Naive thymus-derived CD4-positive, alpha-beta T cell (primary cell): ENCODE results near the gene VWDE. TPM values are rescaled to one million over a fixed set of nuclear protein-coding genes. Genes with fewer than 3 reads are reported as not detected.
A peak's percentile ranks its signal among the peaks of the same experiment; 100 is the strongest.
"Not testable (repeated sequence)": the region's sequence is repeated elsewhere in the genome, so short reads cannot be mapped to it uniquely, and the experiment has no call there.

Source experiments
- ATAC-seq: fragments of 150-1000 bp; cut with Tn5 transposase; 2 replicates; pipeline ENCODE4 v1.10.0; 2021; ENCODE audit warnings: mild to moderate bottlenecking, moderate library complexity
- CTCF ChIA-PET: fragments of 350-600 bp; sonication (Branson Sonifier 250); formaldehyde crosslinking; loops from one replicate; lab custom pipeline; 2021; ENCODE audit warnings: antibody characterized with exemption; lab: Charles Lee
- POLR2A ChIA-PET: fragments of 350-600 bp; sonication (Branson Sonifier 250); formaldehyde crosslinking; loops from one replicate; lab custom pipeline; 2021; ENCODE audit warnings: antibody characterized with exemption, inconsistent platforms; lab: Charles Lee
- DNase-seq, 9 donors: peaks; one replicate each; pipeline versions ENCODE4 v3.0.0 to v3.0.0-alpha.2; 2020 to 2022; ENCODE audit warnings: mixed read lengths in 1 of 9
- H3K27ac ChIP-seq: one replicate; pipeline ENCODE4 v1.7.0; 2013; ENCODE audit warnings: mild to moderate bottlenecking, low read depth, low read length, moderate library complexity
- H3K27me3 ChIP-seq, 2 donors: one replicate each; pipeline ENCODE4 v1.7.0; 2013; ENCODE audit warnings: low read length in 2 of 2, mild to moderate bottlenecking in 2 of 2, moderate library complexity in 2 of 2; ENCODE audit not compliant: control insufficient read depth in 2 of 2, insufficient read depth in 2 of 2
- H3K36me3 ChIP-seq, 3 experiments: 1 replicate in 2 of 3; 2 replicates in 1 of 3; pipeline ENCODE4 v1.7.0; 2013; ENCODE audit warnings: low read length in 3 of 3, mild to moderate bottlenecking in 3 of 3, moderate library complexity in 1 of 3; ENCODE audit not compliant: insufficient read depth in 3 of 3, control insufficient read depth in 2 of 3
- H3K4me1 ChIP-seq, 2 donors: one replicate each; pipeline ENCODE4 v1.7.0; 2013; ENCODE audit warnings: low read length in 2 of 2, mild to moderate bottlenecking in 2 of 2, moderate library complexity in 1 of 2; ENCODE audit not compliant: control insufficient read depth in 2 of 2, insufficient read depth in 2 of 2
- H3K4me3 ChIP-seq: 2 replicates; pipeline ENCODE4 v1.7.0; 2013; ENCODE audit warnings: mild to moderate bottlenecking, low read length
- H3K9me3 ChIP-seq, 3 experiments: 1 replicate in 2 of 3; 2 replicates in 1 of 3; pipeline ENCODE4 v1.7.0; 2013; ENCODE audit warnings: low read length in 3 of 3; ENCODE audit not compliant: control insufficient read depth in 2 of 3
- H3K27ac Mint-ChIP-seq, 9 donors: one replicate each; pipeline ENCODE4 v1.8.0; 2020 to 2022; ENCODE audit warnings: mixed read lengths in 9 of 9, mild to moderate bottlenecking in 8 of 9, moderate library complexity in 5 of 9, inconsistent platforms in 2 of 9
- H3K27me3 Mint-ChIP-seq, 5 donors: one replicate each; pipeline ENCODE4 v1.8.0; 2021 to 2022; ENCODE audit warnings: mixed read lengths in 5 of 5, mild to moderate bottlenecking in 1 of 5
- H3K36me3 Mint-ChIP-seq, 5 donors: one replicate each; pipeline ENCODE4 v1.8.0; 2020 to 2022; ENCODE audit warnings: mixed read lengths in 5 of 5, mild to moderate bottlenecking in 3 of 5, inconsistent platforms in 1 of 5
- H3K4me1 Mint-ChIP-seq, 7 donors: one replicate each; pipeline ENCODE4 v1.8.0; 2020 to 2022; ENCODE audit warnings: mixed read lengths in 7 of 7, mild to moderate bottlenecking in 3 of 7, inconsistent platforms in 1 of 7
- H3K4me3 Mint-ChIP-seq, 10 donors: one replicate each; pipeline ENCODE4 v1.8.0; 2020 to 2022; ENCODE audit warnings: mild to moderate bottlenecking in 10 of 10, mixed read lengths in 10 of 10, moderate library complexity in 6 of 10, inconsistent platforms in 2 of 10
- H3K9me3 Mint-ChIP-seq, 11 donors: one replicate each; pipeline ENCODE4 v1.8.0; 2020 to 2022; ENCODE audit warnings: mixed read lengths in 11 of 11, mild to moderate bottlenecking in 4 of 11, inconsistent platforms in 1 of 11, moderate library complexity in 1 of 11
- intact Hi-C, 2 donors: fragments of 100-400 bp; cut with micrococcal nuclease; formaldehyde crosslinking; loops; one replicate each; pipeline ENCODE4 v1.15.1; 2023
- polyA plus RNA-seq, 2 donors: library from polyadenylated mRNA; unstranded; fragments of 300-500 nt; fragmentation: Illumina TruSeq; gene quantifications; one replicate each; pipeline ENCODE4 v1.2.3, GENCODE V29; 2021
- total RNA-seq, 6 experiments: library from RNA in 5 of 6; stranded (reverse) in 5 of 6; gene quantifications; 1 replicate in 5 of 6; 2 replicates in 1 of 6; pipeline ENCODE4 v1.2.3 and lab custom pipeline; 2021 to 2026

VWDE gene
- total and polyA plus RNA-seq, 7 experiments from 2014 or later, result 0.13 to 4.9 (median 2.9) TPM

DNA sequence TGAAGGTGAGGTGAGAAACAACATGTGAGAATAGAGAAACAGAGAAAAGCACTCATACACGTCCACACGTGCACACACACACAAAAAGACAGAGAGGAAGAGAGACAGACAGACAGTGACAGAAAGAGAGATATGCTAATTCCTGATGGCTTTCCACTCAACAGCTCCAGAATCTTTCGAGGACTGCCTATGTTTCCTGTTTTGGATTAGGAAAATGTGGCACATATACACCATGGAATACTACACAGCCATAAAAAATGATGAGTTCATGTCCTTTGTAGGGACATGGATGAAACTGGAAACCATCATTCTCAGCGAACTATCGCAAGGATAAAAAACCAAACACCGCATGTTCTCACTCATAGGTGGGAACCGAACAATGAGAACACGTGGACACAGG, 4.0 kb upstream of the VWDE start:
- intact Hi-C loops, CTCF ChIA-PET: not testable (repeated sequence)

DNA sequence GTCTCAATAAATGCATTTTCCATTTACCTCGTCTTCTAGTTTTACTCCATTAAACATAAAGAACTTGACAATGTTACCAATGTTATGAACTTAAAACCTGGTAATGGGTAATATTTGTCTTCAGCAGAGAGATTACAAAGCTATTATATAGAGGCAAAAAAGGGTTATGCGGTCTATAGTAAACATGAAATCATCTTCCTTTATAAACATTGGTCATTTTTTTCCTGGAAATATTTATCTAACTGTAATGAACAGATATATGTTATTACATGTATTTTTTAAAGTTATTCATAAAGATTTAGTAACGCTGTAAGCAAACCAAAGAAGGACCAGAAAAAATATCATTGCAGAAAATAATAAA, 1.3 kb downstream of the VWDE start:
- H3K27me3 ChIP-seq, result no peaks in the 10 kb centered on the region
- no peak overlapping the region for H3K27ac ChIP-seq
- Mint-ChIP-seq H3K4me3 (peak overlapping the region in 2 of 10 donors; percentile 15 to 17), H3K27me3 (peaks cover 14 to 52% (median 33%) of the 10 kb centered on the region in 5 donors), H3K36me3 (peaks cover 0 to 10% (median 0%) of the 10 kb centered on the region in 5 donors), H3K27ac (no peak overlapping the region), H3K9me3 (peaks cover 4 to 18% (median 12%) of the 10 kb centered on the region in 11 donors), H3K4me1 (peaks cover 11 to 20% (median 16%) of the 10 kb centered on the region in 7 donors)
- H3K9me3 ChIP-seq, result peaks cover 0 to 6% (median 5%) of the 10 kb centered on the region in 3 experiments
- intact Hi-C loops, result loop anchor here (2.0 to 5.0 kb wide), 3 partner anchors 80 to 192 kb away; partner anchors contain the start of gene TMEM106B (in 1 of the 2)
- POLR2A ChIA-PET, result no interaction called here
- no peak overlapping the region for H3K4me3 ChIP-seq
- H3K4me1 ChIP-seq, result no peaks in the 10 kb centered on the region
- no peak for DNase-seq
- ATAC-seq, result no peak
- no peaks in the 10 kb centered on the region for H3K36me3 ChIP-seq
- CTCF ChIA-PET, result interaction anchor here (0.9 kb wide), 1 partner anchor 122 kb away, joined by 3 read pairs; no protein-coding TSS in a partner anchor

More for the DNA sequence above, 4.0 kb upstream of the VWDE start:
- DNase-seq, H3K36me3 Mint-ChIP-seq, H3K4me3 ChIP-seq, H3K27ac Mint-ChIP-seq, H3K36me3 ChIP-seq, H3K4me1 ChIP-seq, H3K27me3 ChIP-seq, H3K9me3 Mint-ChIP-seq, H3K9me3 ChIP-seq, H3K27ac ChIP-seq, ATAC-seq, H3K4me3 Mint-ChIP-seq, POLR2A ChIA-PET: not testable (repeated sequence)
- Mint-ChIP-seq H3K27me3 (peaks cover 0 to 26% (median 5%) of the 10 kb centered on the region in 5 donors), H3K4me1 (peaks cover 10 to 20% (median 15%) of the 10 kb centered on the region in 7 donors)

DNA sequence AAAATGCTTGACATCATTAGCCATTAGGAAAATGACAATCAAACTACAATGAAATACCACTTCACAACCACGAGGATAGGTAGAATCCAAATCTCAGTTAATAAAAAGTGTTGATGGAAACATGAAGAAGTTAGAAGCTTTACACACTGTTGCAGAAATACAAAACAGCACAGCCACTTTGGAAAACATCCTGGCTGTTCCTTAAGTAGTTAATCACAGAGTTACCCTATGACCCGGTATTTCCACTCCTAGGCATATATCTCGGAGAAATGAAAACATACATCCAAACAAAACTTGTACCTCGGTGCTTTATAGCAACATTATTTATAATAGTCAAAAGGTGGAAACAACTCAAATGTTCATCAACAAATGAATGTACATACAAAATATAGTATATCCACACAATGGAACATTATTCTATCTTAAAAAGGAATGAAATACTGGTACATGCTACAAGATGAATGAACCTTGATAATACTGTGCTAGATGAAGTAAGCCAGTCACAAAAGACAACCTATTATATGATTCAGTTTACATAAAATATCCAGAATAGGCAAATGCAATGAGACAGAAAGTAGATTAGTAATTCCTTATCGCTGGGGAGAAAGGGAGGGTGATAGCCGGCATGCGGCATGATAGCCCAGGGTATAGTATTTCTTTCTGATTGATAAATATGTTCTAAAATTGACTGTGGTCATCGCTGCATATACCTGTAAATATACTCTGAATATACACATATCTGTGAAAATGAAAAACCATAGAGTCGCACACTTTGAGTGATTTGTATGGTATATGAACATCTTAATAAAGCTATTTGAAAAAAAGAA, 1.9 kb downstream of the VWDE start:
- Mint-ChIP-seq H3K27me3 (peaks cover 14 to 53% (median 35%) of the 10 kb centered on the region in 5 donors), H3K4me1 (peaks cover 11 to 20% (median 16%) of the 10 kb centered on the region in 7 donors), H3K4me3 (peak overlapping the region in 2 of 10 donors; percentile 15 to 17), H3K27ac (no peak overlapping the region), H3K36me3 (peaks cover 0 to 13% (median 0%) of the 10 kb centered on the region in 5 donors), H3K9me3 (peaks cover 3 to 19% (median 14%) of the 10 kb centered on the region in 11 donors)
- Histone ChIP-seq H3K4me1 (no peaks in the 10 kb centered on the region), H3K27me3 (no peaks in the 10 kb centered on the region), H3K36me3 (no peaks in the 10 kb centered on the region), H3K4me3 (no peak overlapping the region), H3K9me3 (peaks cover 0 to 6% (median 5%) of the 10 kb centered on the region in 3 experiments), H3K27ac (no peak overlapping the region)
- DNase-seq (no peak), ATAC-seq (no peak)
- intact Hi-C loops, result loop anchor here (2.0 to 5.0 kb wide), 3 partner anchors 81 to 191 kb away; partner anchors contain the start of gene TMEM106B (in 1 of the 2)
- CTCF ChIA-PET, result interaction anchor here (0.9 kb wide), 1 partner anchor 123 kb away, joined by 3 read pairs; no protein-coding TSS in a partner anchor
- POLR2A ChIA-PET, result no interaction called here

DNA sequence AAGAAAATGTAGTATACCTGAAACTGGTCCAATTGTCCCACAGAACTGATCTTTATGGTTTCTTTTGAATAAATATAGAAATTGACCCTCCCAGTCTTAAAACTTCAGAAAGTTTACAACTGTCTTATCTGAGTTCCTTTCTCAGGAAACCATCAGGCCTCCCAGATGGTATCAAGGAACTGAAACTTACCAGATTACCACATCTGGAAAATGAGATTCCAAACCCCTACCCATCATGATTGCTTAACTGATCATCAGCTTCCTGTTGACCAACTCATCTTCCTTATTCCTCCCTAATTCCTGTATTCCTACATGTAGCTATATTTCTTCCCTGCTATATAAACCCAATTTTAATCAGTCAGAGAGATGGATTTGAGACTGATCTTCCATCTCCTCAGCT, 5.5 kb downstream of the VWDE start:
- Histone ChIP-seq H3K27me3 (no peaks in the 10 kb centered on the region), H3K4me3 (no peak overlapping the region), H3K36me3 (no peaks in the 10 kb centered on the region), H3K27ac (no peak overlapping the region), H3K9me3 (peaks cover 0 to 6% (median 5%) of the 10 kb centered on the region in 3 experiments), H3K4me1 (no peaks in the 10 kb centered on the region)
- peaks cover 3 to 9% (median 5%) of the 10 kb centered on the region in 7 donors for H3K4me1 Mint-ChIP-seq
- no peak overlapping the region for H3K27ac Mint-ChIP-seq
- H3K36me3 Mint-ChIP-seq, result peaks cover 0 to 13% (median 0%) of the 10 kb centered on the region in 5 donors
- H3K27me3 Mint-ChIP-seq, result peaks cover 14 to 43% (median 34%) of the 10 kb centered on the region in 5 donors
- ATAC-seq (no peak), DNase-seq (no peak)
- no peak overlapping the region for H3K4me3 Mint-ChIP-seq
- intact Hi-C loops, result no loop called here
- H3K9me3 Mint-ChIP-seq, result peaks cover 3 to 19% (median 14%) of the 10 kb centered on the region in 11 donors
- POLR2A ChIA-PET, result no interaction called here
- CTCF ChIA-PET, result no interaction called here

DNA sequence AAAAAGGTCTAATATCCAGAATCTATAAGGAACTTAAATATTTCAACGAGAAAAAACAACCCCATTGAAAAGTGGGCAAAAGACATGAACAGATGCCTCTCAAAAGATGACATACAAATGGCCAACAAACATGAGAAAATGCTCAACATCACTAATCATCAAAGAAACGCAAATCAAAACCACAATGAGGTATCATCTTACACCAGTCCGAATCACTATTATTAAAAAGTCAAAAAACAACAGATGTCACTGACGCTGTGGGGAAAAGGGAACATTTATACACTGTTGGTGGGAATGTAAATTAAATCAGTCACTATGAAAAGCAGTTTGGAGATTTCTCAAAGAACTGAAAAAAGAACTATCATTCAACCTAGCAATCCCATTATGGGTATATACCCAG, 6.0 kb downstream of the VWDE start:
- H3K4me3 Mint-ChIP-seq, result no peak overlapping the region
- DNase-seq, result no peak
- H3K27me3 Mint-ChIP-seq, result peaks cover 12 to 38% (median 31%) of the 10 kb centered on the region in 5 donors
- Histone ChIP-seq H3K27ac (no peak overlapping the region), H3K27me3 (no peaks in the 10 kb centered on the region), H3K4me1 (no peaks in the 10 kb centered on the region), H3K4me3 (no peak overlapping the region), H3K9me3 (peaks cover 0 to 6% (median 5%) of the 10 kb centered on the region in 3 experiments), H3K36me3 (no peaks in the 10 kb centered on the region)
- no peak overlapping the region for H3K27ac Mint-ChIP-seq
- ChIA-PET CTCF (no interaction called here), POLR2A (no interaction called here)
- peaks cover 0 to 13% (median 0%) of the 10 kb centered on the region in 5 donors for H3K36me3 Mint-ChIP-seq
- no peak for ATAC-seq
- H3K9me3 Mint-ChIP-seq, result peaks cover 3 to 19% (median 14%) of the 10 kb centered on the region in 11 donors
- peaks cover 0 to 3% (median under 1%) of the 10 kb centered on the region in 7 donors for H3K4me1 Mint-ChIP-seq
- intact Hi-C loops, result no loop called here

DNA sequence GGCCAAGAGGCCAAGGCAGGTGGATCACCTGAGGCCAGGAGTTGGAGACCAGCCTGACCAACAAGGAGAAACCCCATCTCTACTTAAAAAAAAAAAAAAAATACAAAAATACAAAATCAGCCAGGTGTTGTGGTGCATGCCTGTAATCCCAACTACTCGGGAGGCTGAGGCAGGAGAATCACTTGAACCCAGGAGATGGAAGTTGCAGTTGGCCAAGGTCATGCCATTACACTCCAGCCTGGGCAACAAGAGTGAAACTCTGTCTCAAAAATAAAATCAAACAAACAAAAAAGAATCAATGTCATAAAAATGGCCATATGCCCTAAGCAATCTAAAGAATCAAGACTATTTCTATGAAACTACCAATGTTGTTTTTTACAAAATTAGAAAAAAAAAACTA, 7.0 kb downstream of the VWDE start:
- DNase-seq, H3K9me3 ChIP-seq, H3K27ac ChIP-seq, H3K4me3 ChIP-seq, H3K4me1 ChIP-seq, H3K4me1 Mint-ChIP-seq, H3K36me3 ChIP-seq, ATAC-seq, CTCF ChIA-PET, H3K4me3 Mint-ChIP-seq, intact Hi-C loops, POLR2A ChIA-PET, H3K27me3 ChIP-seq, H3K27ac Mint-ChIP-seq: not testable (repeated sequence)
- H3K9me3 Mint-ChIP-seq, result peaks cover 3 to 19% (median 14%) of the 10 kb centered on the region in 11 donors
- H3K27me3 Mint-ChIP-seq, result peaks cover 12 to 30% (median 25%) of the 10 kb centered on the region in 5 donors
- H3K36me3 Mint-ChIP-seq, result peaks cover 0 to 13% (median 0%) of the 10 kb centered on the region in 5 donors
